SK-N-SH treated with all-trans-retinoic acid at 6 μM for 48 hours (cell line): ENCODE measurements around the gene TAF4B.
"Not testable (repeated sequence)": the region's sequence is repeated elsewhere in the genome, so short reads cannot be mapped to it uniquely, and the experiment has no call there.

Experiments used
- BACH2 ChIP-seq: fragments of 250-450 bp; sonication (Bioruptor Pico); IDR thresholded peaks from 2 replicates; pipeline ENCODE4 v1.9.0; 2021; ENCODE audit warnings: mild to moderate bottlenecking, borderline replicate concordance
- CREB5 ChIP-seq: fragments of 250-450 bp; sonication (Bioruptor Pico); IDR thresholded peaks from 2 replicates; pipeline ENCODE4 v1.5.1; 2020; ENCODE audit warnings: low read depth, mild to moderate bottlenecking, moderate library complexity
- ESRRG ChIP-seq: fragments of 250-450 bp; sonication (Bioruptor Pico); IDR thresholded peaks from 2 replicates; pipeline ENCODE4 v1.6.1; 2021; ENCODE audit warnings: mild to moderate bottlenecking
- GLIS3 ChIP-seq: fragments of 250-450 bp; sonication (Bioruptor Pico); IDR thresholded peaks from 2 replicates; pipeline ENCODE4 v1.5.0; 2020; ENCODE audit warnings: mild to moderate bottlenecking, moderate library complexity
- PATZ1 ChIP-seq: fragments of 250-450 bp; sonication (Bioruptor Pico); IDR thresholded peaks from 2 replicates; pipeline ENCODE4 v1.8.0; 2020; ENCODE audit warnings: mild to moderate bottlenecking, moderate library complexity, borderline replicate concordance
- RARB ChIP-seq: fragments of 250-450 bp; sonication (Bioruptor Pico); IDR thresholded peaks from 2 replicates; pipeline ENCODE4 v1.8.0; 2021; ENCODE audit warnings: mild to moderate bottlenecking, moderate library complexity
- ZFP3 ChIP-seq: fragments of 250-450 bp; sonication (Bioruptor Pico); IDR thresholded peaks from 2 replicates; pipeline ENCODE4 v1.5.0; 2020; ENCODE audit warnings: mild to moderate bottlenecking, moderate library complexity

- not testable (repeated sequence) for TF ChIP-seq RARB (CRISPR knock-in tag); BACH2; GLIS3; CREB5 (CRISPR knock-in tag); ZFP3 (CRISPR knock-in tag); PATZ1 (CRISPR knock-in tag); ESRRG (CRISPR knock-in tag)
Measured at GRCh38 chr18:26237363-26237762, 11.1 kb downstream of the TAF4B start.
